WERI-Rb-1 (cell line): Measurements from ENCODE around the gene CPLANE2.
A peak's percentile ranks its signal among the peaks of the same experiment; 100 is the strongest.

Experiments used
- DNase-seq: peaks from one replicate; pipeline ENCODE4 v3.0.0-alpha.2; 2020
- H3K27ac ChIP-seq: fragments of 250-450 bp; sonication (Bioruptor Pico); 2 replicates; pipeline ENCODE4 v1.5.1; 2020; ENCODE audit warnings: mild to moderate bottlenecking, moderate library complexity
- H3K27me3 ChIP-seq: fragments of 250-450 bp; sonication (Bioruptor Pico); 2 replicates; pipeline ENCODE4 v1.5.1; 2021; ENCODE audit warnings: mild to moderate bottlenecking, low read depth, moderate library complexity; ENCODE audit not compliant: insufficient read depth, severe bottlenecking
- H3K36me3 ChIP-seq: fragments of 250-450 bp; sonication (Bioruptor Pico); 2 replicates; pipeline ENCODE4 v1.5.1; 2020; ENCODE audit warnings: mild to moderate bottlenecking, moderate library complexity
- H3K4me3 ChIP-seq: 2 replicates; pipeline ENCODE4 v1.5.1; 2011; ENCODE audit warnings: low read depth, mild to moderate bottlenecking, control low read depth, low read length
- H3K9me3 ChIP-seq: fragments of 250-450 bp; sonication (Bioruptor Pico); 2 replicates; pipeline ENCODE4 v1.5.1; 2021; ENCODE audit warnings: mild to moderate bottlenecking, moderate library complexity; ENCODE audit not compliant: severe bottlenecking
- CTCF ChIP-seq: IDR thresholded peaks from 2 replicates; pipeline ENCODE4 v1.5.1; 2011; ENCODE audit warnings: low read depth, mild to moderate bottlenecking, control low read depth, inconsistent platforms, low read length

The CPLANE2 gene, protein sequence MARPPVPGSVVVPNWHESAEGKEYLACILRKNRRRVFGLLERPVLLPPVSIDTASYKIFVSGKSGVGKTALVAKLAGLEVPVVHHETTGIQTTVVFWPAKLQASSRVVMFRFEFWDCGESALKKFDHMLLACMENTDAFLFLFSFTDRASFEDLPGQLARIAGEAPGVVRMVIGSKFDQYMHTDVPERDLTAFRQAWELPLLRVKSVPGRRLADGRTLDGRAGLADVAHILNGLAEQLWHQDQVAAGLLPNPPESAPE

DNA sequence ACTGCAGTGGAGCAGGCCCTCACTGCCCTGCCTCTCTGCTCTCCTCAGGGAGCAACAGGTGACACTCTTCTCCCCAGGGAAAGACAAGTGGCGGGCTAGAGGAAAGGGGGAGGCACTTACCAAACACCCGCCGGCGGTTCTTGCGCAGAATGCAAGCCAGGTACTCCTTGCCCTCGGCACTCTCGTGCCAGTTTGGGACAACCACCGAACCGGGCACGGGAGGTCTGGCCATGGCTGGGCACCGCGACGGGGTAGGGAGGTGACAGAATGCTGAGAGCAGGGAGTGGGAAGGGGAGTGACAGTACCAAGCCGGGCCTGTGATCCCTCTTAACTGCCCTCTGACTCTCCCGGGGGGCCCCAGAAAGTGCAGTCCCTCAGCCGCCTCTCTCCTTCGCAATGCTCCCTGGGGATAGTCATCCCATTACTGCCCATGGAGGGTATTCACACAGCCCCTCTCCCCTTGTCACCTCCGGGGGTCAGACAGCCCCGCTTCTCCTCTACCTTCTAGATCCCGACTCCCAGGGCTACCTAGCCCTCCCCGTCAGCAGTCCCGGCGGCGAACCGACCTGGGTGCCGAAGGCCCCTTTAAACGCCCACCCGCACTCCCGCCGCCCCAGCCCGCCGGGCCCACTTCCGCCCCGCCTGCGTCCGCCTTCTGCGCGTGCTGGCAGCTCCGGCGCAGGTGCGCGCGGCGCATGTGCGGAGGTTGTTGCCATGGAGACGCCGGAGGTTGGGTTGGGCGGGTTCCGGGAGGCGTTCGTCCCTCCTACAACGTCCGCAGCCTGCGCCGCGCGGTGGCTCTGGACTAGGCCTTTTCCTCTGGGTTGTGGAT lies at the start of gene CPLANE2:
Gene CPLANE2, minus strand, starts transcription at position 673 of the 832 bp plus-strand sequence. Its CDS starts 441 bp downstream, at position 232.
- DNase-seq = peak; percentile 96
- H3K9me3 ChIP-seq = no peaks in the 10 kb centered on the region
- no peaks in the 10 kb centered on the region for H3K27me3 ChIP-seq
- peak within 1 kb of the TSS; percentile 68 for H3K27ac ChIP-seq
- H3K4me3 ChIP-seq = peak within 1 kb of the TSS; percentile 74
- no peak for TF ChIP-seq CTCF
- no peaks in the 10 kb centered on the region for H3K36me3 ChIP-seq

GRCh38 chr1:16286122-16286521 lies 49.1 kb upstream of the CPLANE2 start:
- Histone ChIP-seq H3K4me3 (no peak overlapping the region), H3K27ac (no peak overlapping the region), H3K9me3 (no peaks in the 10 kb centered on the region), H3K36me3 (peaks cover 18% of the 10 kb centered on the region), H3K27me3 (no peaks in the 10 kb centered on the region)
- no peak for TF ChIP-seq CTCF
- DNase-seq = peak; percentile 45

DNA sequence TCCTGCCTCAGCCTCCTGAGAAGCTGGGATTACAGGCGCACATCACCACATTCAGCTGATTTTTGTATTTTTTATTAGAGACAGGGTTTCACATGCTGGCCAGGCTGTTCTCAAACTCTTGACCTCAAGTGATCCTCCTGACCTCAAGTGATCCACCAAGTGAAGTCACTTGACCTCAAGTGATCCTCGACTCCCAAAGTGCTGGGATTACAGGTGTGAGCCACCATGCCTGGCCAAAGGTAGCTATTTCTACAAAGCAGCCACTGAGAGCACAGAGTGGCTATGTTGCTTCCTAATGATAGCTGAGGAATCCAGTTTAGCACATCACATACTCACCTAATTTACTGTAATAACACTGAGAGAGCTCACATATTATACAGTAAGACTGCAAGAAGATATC lies 44.8 kb upstream of the CPLANE2 start:
- TF ChIP-seq CTCF = no peak
- DNase-seq = no peak
- H3K36me3 ChIP-seq = peaks cover 6% of the 10 kb centered on the region; the same call in 1 of the 2 replicates
- no peaks in the 10 kb centered on the region for H3K27me3 ChIP-seq
- H3K27ac ChIP-seq = no peak overlapping the region
- no peak overlapping the region for H3K4me3 ChIP-seq
- no peaks in the 10 kb centered on the region for H3K9me3 ChIP-seq

DNA sequence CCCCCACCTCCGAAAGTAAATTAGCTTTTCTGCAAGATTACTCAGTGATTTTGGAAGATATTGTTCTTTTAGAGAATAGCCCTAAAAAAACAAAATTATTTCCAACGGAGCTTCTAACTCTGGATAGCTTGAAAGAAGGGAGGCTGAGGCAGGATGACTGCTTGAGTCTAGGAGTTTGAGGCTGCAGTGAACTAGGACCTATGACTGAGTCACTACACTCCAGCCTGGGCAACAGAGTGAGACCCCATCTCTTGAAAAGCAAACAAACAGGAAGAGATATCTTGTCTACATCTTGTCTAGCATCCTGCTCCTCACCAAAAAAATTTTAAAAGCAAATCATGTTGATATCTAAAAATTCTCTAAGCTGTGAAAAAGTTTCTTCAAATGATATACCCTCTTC lies 42.2 kb upstream of the CPLANE2 start:
- H3K27me3 ChIP-seq = no peaks in the 10 kb centered on the region
- no peak for TF ChIP-seq CTCF
- H3K9me3 ChIP-seq = no peaks in the 10 kb centered on the region
- H3K36me3 ChIP-seq = no peaks in the 10 kb centered on the region
- no peak overlapping the region for H3K4me3 ChIP-seq
- no peak for DNase-seq
- H3K27ac ChIP-seq = no peak overlapping the region

- no peak for TF ChIP-seq CTCF
- no peaks in the 10 kb centered on the region for H3K9me3 ChIP-seq
- no peaks in the 10 kb centered on the region for H3K27me3 ChIP-seq
- DNase-seq = no peak
- H3K27ac ChIP-seq = no peak overlapping the region
- H3K4me3 ChIP-seq = no peak overlapping the region
- no peaks in the 10 kb centered on the region for H3K36me3 ChIP-seq
Observed at GRCh38 chr1:16276302-16277030, 39.5 kb upstream of the CPLANE2 start.
